WI38 (cell line): ENCODE measurements around the gene GJD2.

Experiments used
- H3K4me3 ChIP-seq: 2 replicates; pipeline ENCODE4 v1.5.1; 2011; ENCODE audit warnings: low read depth, mild to moderate bottlenecking, control low read depth, low read length
- TF ChIP-seq, protein P1 (sequence below): IDR thresholded peaks from 2 replicates; pipeline ENCODE4 v1.5.1; 2012; ENCODE audit warnings: low read depth, mild to moderate bottlenecking, control low read depth, low read length

GJD2 gene

DNA sequence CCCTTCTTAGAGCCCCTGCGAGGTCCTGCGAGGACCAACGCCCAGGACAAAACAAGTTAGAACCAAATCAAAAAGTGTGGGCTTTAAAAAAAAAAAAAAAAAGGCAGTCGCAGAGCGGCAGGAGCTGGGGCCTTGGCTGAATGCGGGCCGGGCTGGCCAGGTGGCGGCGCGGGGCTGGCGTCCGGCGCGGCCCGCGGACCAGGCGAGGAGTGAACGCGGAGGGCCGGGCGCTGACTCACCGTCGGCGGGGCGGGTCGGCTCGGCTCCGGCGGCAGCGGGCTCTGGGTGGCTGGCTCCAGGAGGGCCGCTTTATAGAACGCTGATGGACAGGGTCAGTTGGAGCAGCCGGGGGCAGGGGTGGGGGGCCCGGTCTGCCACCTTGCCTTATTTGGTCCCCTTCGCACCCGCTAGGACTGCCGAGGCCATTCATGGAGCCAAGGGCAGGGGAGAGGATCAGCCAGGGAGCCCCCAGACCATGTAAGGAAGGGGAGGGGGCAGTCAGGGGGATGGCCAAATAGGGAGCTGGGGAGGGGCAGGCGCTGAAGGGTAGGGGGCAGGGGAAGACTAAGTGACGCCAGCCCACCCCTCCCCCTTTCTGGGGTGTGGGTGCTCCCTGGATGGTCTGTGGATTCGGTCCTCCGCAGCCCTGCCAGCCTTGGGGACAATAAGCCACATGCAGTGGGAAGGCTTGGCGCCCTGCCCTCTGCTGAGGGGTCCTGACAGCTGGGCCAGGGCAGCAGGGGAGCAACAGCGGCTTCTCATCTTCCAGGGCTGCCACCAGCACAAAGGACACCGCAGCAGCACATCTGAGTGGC lies 40.7 kb upstream of the GJD2 start, which contains the start of gene ACTC1:
Gene ACTC1, minus strand, starts transcription at position 283 of the 815 bp plus-strand sequence. CDS start 741 bp downstream, outside the sequence.
- TF ChIP-seq, protein P1, sequence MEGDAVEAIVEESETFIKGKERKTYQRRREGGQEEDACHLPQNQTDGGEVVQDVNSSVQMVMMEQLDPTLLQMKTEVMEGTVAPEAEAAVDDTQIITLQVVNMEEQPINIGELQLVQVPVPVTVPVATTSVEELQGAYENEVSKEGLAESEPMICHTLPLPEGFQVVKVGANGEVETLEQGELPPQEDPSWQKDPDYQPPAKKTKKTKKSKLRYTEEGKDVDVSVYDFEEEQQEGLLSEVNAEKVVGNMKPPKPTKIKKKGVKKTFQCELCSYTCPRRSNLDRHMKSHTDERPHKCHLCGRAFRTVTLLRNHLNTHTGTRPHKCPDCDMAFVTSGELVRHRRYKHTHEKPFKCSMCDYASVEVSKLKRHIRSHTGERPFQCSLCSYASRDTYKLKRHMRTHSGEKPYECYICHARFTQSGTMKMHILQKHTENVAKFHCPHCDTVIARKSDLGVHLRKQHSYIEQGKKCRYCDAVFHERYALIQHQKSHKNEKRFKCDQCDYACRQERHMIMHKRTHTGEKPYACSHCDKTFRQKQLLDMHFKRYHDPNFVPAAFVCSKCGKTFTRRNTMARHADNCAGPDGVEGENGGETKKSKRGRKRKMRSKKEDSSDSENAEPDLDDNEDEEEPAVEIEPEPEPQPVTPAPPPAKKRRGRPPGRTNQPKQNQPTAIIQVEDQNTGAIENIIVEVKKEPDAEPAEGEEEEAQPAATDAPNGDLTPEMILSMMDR, result no peak; the same call in 1 of the 2 replicates
- H3K4me3 ChIP-seq, result peak within 1 kb of the TSS; percentile 43

DNA sequence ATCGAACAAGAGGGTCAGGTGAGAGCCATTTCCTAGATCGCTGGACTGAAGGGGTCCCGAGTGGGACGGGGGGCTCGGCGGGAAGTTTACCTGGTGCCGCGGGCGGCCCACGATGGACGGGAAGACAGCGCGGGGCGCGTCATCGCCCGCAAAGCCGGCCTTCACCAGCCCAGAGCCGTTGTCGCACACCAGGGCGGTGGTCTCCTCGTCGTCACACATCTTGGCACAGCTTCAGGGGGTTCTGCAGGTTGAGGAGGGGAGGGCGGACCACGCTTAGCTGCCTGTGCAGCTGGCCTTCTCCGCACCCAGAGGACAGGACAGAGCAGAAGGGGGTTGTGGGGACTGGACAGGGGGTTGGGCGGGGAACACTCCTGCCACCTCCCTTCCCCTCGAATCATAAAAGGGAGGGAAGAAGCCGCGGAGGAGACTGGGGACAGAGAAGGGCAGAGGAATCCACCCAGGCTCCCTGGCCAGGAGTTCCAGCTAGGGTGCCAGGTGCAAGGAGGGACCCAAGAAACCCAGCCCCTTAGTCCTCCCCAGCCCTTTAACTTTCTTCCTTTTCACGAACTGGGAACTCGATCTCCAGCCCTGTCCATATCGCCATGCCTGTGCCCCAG lies 39.9 kb upstream of the GJD2 start:
- TF ChIP-seq, protein P1, result no peak
- H3K4me3 ChIP-seq, result peak overlapping the region; percentile 43; the same call in 1 of the 2 replicates

DNA sequence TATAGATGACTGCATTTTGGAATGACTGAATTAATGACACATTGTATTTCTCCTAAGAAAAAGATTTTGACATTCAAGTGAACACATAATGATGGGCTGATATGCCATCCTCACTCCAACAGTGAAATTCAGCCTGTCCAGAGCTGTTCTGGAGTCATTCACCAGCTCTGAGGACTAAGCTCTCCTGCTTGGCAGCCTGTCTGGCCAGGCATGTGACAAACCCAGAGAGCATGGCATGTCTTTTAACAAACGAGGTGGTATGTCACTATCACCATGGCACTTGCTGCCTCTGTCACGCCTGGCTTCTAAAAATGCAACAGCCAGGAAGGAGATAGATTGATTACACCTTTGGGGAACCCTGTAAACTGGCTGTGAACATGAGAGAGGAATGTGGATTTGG lies 39.1 kb upstream of the GJD2 start:
- TF ChIP-seq, protein P1, result no peak
- H3K4me3 ChIP-seq, result no peak overlapping the region

DNA sequence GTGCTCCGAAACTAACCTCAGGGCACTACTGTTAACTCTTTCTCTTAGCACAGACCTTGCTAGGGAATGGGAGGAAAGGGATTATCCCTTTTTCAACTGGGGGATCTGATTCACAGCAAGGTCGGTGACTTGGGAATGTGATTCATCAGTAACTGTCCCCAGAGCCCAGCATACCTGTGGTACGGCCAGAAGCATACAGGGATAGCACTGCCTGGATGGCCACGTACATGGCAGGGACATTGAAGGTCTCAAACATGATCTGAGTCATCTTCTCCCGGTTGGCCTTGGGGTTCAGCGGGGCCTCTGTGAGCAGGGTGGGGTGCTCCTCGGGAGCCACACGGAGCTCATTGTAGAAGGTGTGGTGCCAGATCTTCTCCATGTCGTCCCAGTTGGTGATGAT lies 38.3 kb upstream of the GJD2 start:
- TF ChIP-seq, protein P1, result no peak
- H3K4me3 ChIP-seq, result no peak overlapping the region

DNA sequence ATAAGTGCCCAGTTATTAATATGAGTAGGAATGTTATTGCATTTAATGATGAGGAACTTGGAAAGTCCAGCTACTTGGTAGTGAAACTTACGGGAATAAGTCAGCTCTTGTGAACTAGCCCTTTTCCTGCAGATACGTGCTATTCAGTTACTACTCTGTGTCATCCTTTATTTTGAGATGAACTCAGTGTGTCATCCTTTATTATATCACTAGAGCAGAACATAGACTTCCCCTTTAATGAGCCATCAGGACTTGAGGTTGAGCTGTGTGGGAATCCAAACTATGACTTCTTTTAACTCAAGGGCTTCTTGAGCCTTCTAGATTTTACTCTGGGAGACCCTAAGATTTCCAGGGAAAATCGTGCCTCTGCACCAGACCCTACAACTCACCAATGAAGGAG lies 36.9 kb upstream of the GJD2 start:
- H3K4me3 ChIP-seq, result no peak overlapping the region
- TF ChIP-seq, protein P1, result no peak

DNA sequence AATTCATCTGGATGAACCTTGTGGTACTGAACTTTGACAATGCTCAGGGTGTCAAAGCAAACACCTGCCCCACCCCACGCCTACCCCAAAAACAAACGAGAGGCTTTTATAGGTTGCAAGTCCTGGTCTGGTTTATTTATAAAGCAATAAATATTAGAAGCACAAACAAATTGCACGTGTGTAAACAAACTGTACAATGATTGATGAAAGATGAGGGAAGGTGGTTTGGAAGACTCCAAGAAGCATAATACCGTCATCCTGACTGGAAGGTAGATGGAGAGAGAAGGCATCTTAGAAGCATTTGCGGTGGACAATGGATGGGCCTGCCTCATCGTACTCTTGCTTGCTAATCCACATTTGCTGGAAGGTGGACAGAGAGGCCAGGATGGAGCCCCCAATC lies 35.3 kb upstream of the GJD2 start:
- H3K4me3 ChIP-seq, result no peak overlapping the region
- TF ChIP-seq, protein P1, result no peak

DNA sequence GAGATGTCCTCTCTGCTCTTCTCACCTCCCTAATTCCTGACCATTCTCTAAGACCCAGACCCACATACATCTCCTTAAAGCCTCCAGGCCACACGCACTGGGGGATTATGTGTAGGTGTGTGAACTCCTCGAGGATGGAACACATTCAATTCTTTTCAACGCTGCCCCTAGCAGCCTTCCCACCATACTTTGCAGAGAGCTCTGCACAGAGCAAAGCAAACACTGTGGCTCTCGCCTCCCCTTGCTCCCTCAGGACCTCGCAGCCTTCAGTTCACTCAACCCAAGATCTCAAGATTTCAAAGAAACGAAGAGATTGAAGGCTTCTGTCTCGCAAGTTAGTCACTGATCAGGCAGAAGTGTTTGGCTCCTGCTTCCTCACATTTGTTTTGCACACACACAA lies 34.5 kb upstream of the GJD2 start:
- TF ChIP-seq, protein P1, result no peak
- no peak overlapping the region for H3K4me3 ChIP-seq
